Adrenal gland (tissue), 12 donors: ENCODE measurements around the gene RCN1. TPM values are rescaled to one million over a fixed set of nuclear protein-coding genes. Genes with fewer than 3 reads are reported as not detected.
"Not testable (repeated sequence)": the region's sequence is repeated elsewhere in the genome, so short reads cannot be mapped to it uniquely, and the experiment has no call there.

Source experiments
- DNase-seq, 7 donors: peaks; one replicate each; pipeline ENCODE4 v3.0.0-alpha.2; 2019 to 2020
- H3K27ac ChIP-seq, 5 donors: fragments of 200-600 bp; sonication (generic) in 4 of 5; 1 replicate in 3 of 5; 2 replicates in 2 of 5; pipeline versions ENCODE4 v1.5.1 to v1.8.0; 2016 to 2020; ENCODE audit warnings: mild to moderate bottlenecking in 1 of 5
- H3K27me3 ChIP-seq: fragments of 200-600 bp; 2 replicates; pipeline ENCODE4 v1.8.0; 2021
- H3K36me3 ChIP-seq, 2 donors: fragments of 200-600 bp; replicated peaks in 1 of 2; 1 replicate in 1 of 2; 2 replicates in 1 of 2; pipeline versions ENCODE4 v1.5.1 to v1.8.0; 2018 to 2022
- H3K4me1 ChIP-seq, 2 donors: fragments of 200-600 bp; replicated peaks in 1 of 2; 1 replicate in 1 of 2; 2 replicates in 1 of 2; pipeline versions ENCODE4 v1.5.1 to v1.8.0; 2018 to 2021
- H3K4me3 ChIP-seq, 4 donors: fragments of 200-600 bp; sonication (generic) in 3 of 4; one replicate each; pipeline ENCODE4 v1.5.1; 2016 to 2018
- H3K9me3 ChIP-seq, 3 donors: fragments of 200-600 bp; sonication (generic) in 1 of 3; replicated peaks in 1 of 3; 1 replicate in 2 of 3; 2 replicates in 1 of 3; pipeline versions ENCODE4 v1.5.1 to v1.8.0; 2016 to 2021
- CTCF ChIP-seq, 6 experiments: fragments of 450-650 bp in 4 of 6; fragments of 200-600 bp in 2 of 6; sonication (generic) in 1 of 6; IDR thresholded peaks; 1 replicate in 5 of 6; 2 replicates in 1 of 6; pipeline versions ENCODE4 v1.5.1 to v1.8.0; 2016 to 2021; ENCODE audit warnings: antibody characterized with exemption in 6 of 6, mild to moderate bottlenecking in 2 of 6, moderate library complexity in 1 of 6
- POLR2A ChIP-seq, 2 donors: fragments of 450-650 bp; IDR thresholded peaks; one replicate each; pipeline ENCODE4 v1.6.1; 2017; ENCODE audit warnings: antibody characterized with exemption in 2 of 2, mild to moderate bottlenecking in 2 of 2, moderate library complexity in 1 of 2
- WGBS, 4 donors: extraction: QIAGEN DNeasy Blood & Tissue Kit in 2 of 4; methylation state at CpG; one replicate each; pipeline versions ENCODE4 v1.1.5 to v1.1.7; 2013 to 2017; 5-methylcytosine and 5-hydroxymethylcytosine counted together
- intact Hi-C, 2 donors: fragments of 100-400 bp; cut with DNase I; formaldehyde crosslinking; loops; one replicate each; pipeline versions ENCODE4 v1.14.1 to v1.15.0; 2022 to 2023
- polyA plus RNA-seq, 3 donors: library from polyadenylated mRNA; stranded (reverse); fragments of 200-250 nt in 2 of 3; fragments of 350-450 nt in 1 of 3; fragmentation: Illumina TruSeq in 1 of 3; extraction: RNeasy Lipid Tissue Mini Kit (QIAGEN cat#74804) in 1 of 3; gene quantifications; one replicate each; pipeline ENCODE4 v1.2.3, GENCODE V29; 2013 to 2014
- total RNA-seq, 9 donors: library from RNA; depleted of rRNA in 4 of 9; stranded (reverse); fragments of >200 nt in 4 of 9; fragments of 120-200 nt in 1 of 9; fragmentation: NEBNext Ultra II Directional in 1 of 9; extraction: Animal tissue kit (Norgen Biotek cat#: 25700) in 1 of 9; gene quantifications; one replicate each; pipeline versions ENCODE4 v1.1.0 to v1.2.4, GENCODE V29; 2013 to 2023
- donor health status: healthy with polysubstance abuse.
- donor health status: Bipolar disorder and iron deficiency.
- donor health status: DM: yes; HTN: yes; CAD: no.
- donor health status: DM: no; HTN: no; CAD: no.
- donor health status: DM: no; HTN: no; CAD: no.
- donor health status: DM: yes; HTN: yes; CAD: no.

Gene RCN1
- total and polyA plus RNA-seq, 12 donors = 56.1 to 142 (median 85.9) TPM

- intact Hi-C loops = no loop called here
- Histone ChIP-seq H3K27me3 (no peaks in the 10 kb centered on the region), H3K4me3 (no peak overlapping the region), H3K27ac (no peak overlapping the region), H3K9me3 (no peaks in the 10 kb centered on the region), H3K36me3 (no peaks in the 10 kb centered on the region), H3K4me1 (no peaks in the 10 kb centered on the region)
- no peak for TF ChIP-seq CTCF (IDR thresholded peaks at IDR 0.05)
- no peak for TF ChIP-seq POLR2A (IDR thresholded peaks at IDR 0.05)
- DNase-seq = no peak
- 83 to 95% (median 91%) methylated on average over 2 of the region's 2 CpGs for WGBS, 4 donors
Observed at GRCh38 chr11:32113920-32114203, 23.0 kb downstream of the RCN1 start.

DNA sequence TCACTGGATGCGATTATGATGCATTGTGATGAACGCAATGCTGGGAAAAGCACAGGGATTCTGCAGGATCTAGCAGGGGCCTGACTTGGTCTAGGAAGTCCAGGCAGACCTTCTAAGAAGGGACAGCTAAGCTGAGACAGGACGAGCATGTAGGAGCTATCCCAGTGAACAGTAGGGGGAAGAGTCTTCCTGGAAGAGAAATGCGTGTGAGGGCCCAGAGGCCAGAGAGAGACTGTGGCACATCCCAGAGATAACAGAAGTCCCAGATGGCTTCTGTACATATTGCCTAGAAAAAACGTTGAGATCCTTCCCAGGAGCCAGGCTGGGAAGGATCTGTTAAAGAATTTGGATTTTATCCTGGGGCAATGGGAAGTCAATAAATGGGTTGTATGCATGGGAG, 24.6 kb downstream of the RCN1 start:
- no peak overlapping the region for H3K27ac ChIP-seq
- intact Hi-C loops = no loop called here
- WGBS, 4 donors = 68 to 78% (median 75%) methylated on average over 5 of the region's 5 CpGs
- H3K4me1 ChIP-seq = no peaks in the 10 kb centered on the region
- DNase-seq = no peak
- no peaks in the 10 kb centered on the region for H3K36me3 ChIP-seq
- TF ChIP-seq CTCF (IDR thresholded peaks at IDR 0.05) = no peak
- no peak for TF ChIP-seq POLR2A (IDR thresholded peaks at IDR 0.05)
- H3K27me3 ChIP-seq = no peaks in the 10 kb centered on the region
- H3K4me3 ChIP-seq = no peak overlapping the region
- H3K9me3 ChIP-seq = no peaks in the 10 kb centered on the region

- no peak for TF ChIP-seq CTCF (IDR thresholded peaks at IDR 0.05)
- TF ChIP-seq POLR2A (IDR thresholded peaks at IDR 0.05) = no peak
- intact Hi-C loops = no loop called here
- Histone ChIP-seq H3K4me3 (no peak overlapping the region), H3K36me3 (no peaks in the 10 kb centered on the region), H3K4me1 (no peaks in the 10 kb centered on the region), H3K27me3 (no peaks in the 10 kb centered on the region), H3K9me3 (no peaks in the 10 kb centered on the region), H3K27ac (no peak overlapping the region)
- DNase-seq = no peak
- 81 to 93% (median 90%) methylated on average over 2 of the region's 2 CpGs for WGBS, 4 donors
Observed at GRCh38 chr11:32116668-32117067, 25.8 kb downstream of the RCN1 start.

- intact Hi-C loops = no loop called here
- H3K36me3 ChIP-seq = no peaks in the 10 kb centered on the region
- H3K4me1 ChIP-seq = no peaks in the 10 kb centered on the region
- H3K27me3 ChIP-seq = peaks cover under 1% of the 10 kb centered on the region
- peak; percentile 40 to 73 (median 65) for DNase-seq
- H3K9me3 ChIP-seq = no peaks in the 10 kb centered on the region
- H3K4me3 ChIP-seq = no peak overlapping the region
- 72 to 79% (median 74%) methylated on average over 7 of the region's 7 CpGs for WGBS, 4 donors
- TF ChIP-seq POLR2A (IDR thresholded peaks at IDR 0.05) (no peak), CTCF (IDR thresholded peaks at IDR 0.05) (no peak)
- no peak overlapping the region for H3K27ac ChIP-seq
Observed at GRCh38 chr11:32118025-32118974, 27.4 kb downstream of the RCN1 start.

- intact Hi-C loops, H3K27me3 ChIP-seq, H3K36me3 ChIP-seq, DNase-seq, H3K4me3 ChIP-seq, H3K27ac ChIP-seq, H3K9me3 ChIP-seq, H3K4me1 ChIP-seq: not testable (repeated sequence)
- WGBS, 4 donors = 78 to 88% (median 86%) methylated on average over 5 of the region's 5 CpGs
Observed at GRCh38 chr11:32119139-32119538, 28.3 kb downstream of the RCN1 start.
